Nephron progenitor cell (in vitro differentiated cells): ENCODE measurements around the gene GH2.

Experiments
- DNase-seq: peaks from one replicate; pipeline ENCODE4 v3.0.0; 2021
- H3K27ac Mint-ChIP-seq: 2 replicates; pipeline ENCODE4 v1.8.0; 2021; ENCODE audit warnings: mild to moderate bottlenecking, moderate library complexity, mixed read lengths
- H3K27me3 Mint-ChIP-seq: 2 replicates; pipeline ENCODE4 v1.8.0; 2021; ENCODE audit warnings: mild to moderate bottlenecking, low read depth, mixed read lengths; ENCODE audit not compliant: poor library complexity
- H3K36me3 Mint-ChIP-seq: 2 replicates; pipeline ENCODE4 v1.8.0; 2021; ENCODE audit warnings: low read depth, mixed read lengths
- H3K4me1 Mint-ChIP-seq: 2 replicates; pipeline ENCODE4 v1.8.0; 2021; ENCODE audit warnings: mixed read lengths
- H3K4me3 Mint-ChIP-seq: 2 replicates; pipeline ENCODE4 v1.8.0; 2021; ENCODE audit warnings: mild to moderate bottlenecking, moderate library complexity, mixed read lengths
- H3K9me3 Mint-ChIP-seq: 2 replicates; pipeline ENCODE4 v1.8.0; 2021; ENCODE audit warnings: mild to moderate bottlenecking, moderate library complexity, mixed read lengths
- TF ChIP-seq, protein P1 (sequence below): fragments of 200-600 bp; sonication (generic); IDR thresholded peaks from 2 replicates; pipeline ENCODE4 v1.5.0; 2021; ENCODE audit warnings: antibody characterized with exemption

The GH2 gene

DNA sequence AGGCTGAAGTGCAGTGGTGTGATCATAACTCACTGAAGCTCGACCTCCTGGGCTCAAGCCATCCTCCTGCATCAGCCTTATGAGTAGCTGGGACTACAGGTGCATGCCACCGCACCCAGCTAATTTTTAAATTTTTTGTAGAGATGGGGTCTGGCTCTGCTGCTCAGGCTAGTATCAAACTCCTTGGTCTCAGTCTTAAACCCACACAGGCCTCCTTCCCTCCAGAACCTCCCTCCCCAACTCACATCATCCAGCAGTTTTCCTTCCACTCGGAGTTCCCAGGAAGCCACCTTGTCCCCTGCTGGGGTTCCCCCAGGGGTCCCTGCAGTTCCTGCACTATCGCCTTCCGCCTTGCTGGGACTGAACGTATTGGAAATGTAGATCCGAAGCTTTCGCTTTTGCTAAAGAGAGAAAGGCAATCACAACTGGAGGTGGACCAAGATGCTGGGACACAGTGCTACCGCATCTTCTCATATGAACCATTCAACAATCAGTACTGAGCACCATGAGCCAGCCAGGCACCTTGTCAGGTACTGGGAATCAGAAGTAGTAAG is 46.5 kb downstream of the GH2 start:
- no peak for DNase-seq
- H3K27me3 Mint-ChIP-seq = no peaks in the 10 kb centered on the region
- H3K4me1 Mint-ChIP-seq = peaks cover 24% of the 10 kb centered on the region
- TF ChIP-seq, protein P1, sequence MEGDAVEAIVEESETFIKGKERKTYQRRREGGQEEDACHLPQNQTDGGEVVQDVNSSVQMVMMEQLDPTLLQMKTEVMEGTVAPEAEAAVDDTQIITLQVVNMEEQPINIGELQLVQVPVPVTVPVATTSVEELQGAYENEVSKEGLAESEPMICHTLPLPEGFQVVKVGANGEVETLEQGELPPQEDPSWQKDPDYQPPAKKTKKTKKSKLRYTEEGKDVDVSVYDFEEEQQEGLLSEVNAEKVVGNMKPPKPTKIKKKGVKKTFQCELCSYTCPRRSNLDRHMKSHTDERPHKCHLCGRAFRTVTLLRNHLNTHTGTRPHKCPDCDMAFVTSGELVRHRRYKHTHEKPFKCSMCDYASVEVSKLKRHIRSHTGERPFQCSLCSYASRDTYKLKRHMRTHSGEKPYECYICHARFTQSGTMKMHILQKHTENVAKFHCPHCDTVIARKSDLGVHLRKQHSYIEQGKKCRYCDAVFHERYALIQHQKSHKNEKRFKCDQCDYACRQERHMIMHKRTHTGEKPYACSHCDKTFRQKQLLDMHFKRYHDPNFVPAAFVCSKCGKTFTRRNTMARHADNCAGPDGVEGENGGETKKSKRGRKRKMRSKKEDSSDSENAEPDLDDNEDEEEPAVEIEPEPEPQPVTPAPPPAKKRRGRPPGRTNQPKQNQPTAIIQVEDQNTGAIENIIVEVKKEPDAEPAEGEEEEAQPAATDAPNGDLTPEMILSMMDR = no peak
- peak overlapping the region; percentile 76 for H3K27ac Mint-ChIP-seq
- peaks cover 48% of the 10 kb centered on the region for H3K36me3 Mint-ChIP-seq
- H3K4me3 Mint-ChIP-seq = no peak overlapping the region
- H3K9me3 Mint-ChIP-seq = no peaks in the 10 kb centered on the region

DNA sequence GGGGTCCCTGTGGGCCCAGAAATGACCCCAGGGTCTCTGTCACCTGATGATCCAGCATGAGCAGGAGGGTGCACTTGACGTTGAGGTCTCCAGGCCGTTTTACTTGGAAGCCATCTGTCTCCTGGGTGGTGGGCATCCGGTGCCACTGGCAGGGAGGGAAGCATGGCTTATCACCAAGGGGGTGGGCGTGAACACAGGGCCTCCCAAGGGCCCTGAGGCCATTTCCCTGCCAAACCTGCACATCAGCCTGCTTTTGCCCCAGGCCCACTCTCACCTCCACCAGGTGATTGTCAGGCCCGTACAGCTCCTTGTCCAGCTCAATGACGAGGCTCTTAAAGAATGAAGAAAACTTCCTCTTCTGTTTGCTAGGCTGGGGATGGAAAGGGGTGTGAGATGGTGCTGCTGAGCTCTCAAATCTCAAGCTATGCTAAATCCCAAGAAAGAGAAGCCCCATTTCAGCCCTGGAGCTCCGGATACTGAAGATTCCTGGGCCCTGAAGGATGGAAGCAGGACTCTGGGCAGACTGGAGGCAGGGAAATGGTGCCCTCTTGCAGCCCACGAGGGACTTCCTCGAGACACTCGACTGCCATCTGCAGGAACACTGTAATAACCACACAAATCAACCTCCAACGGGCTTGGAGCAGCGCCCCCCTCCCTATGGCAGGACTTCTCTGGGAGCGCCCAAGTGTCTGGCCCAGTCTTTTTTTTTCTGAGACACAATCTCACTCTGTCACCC is 47.1 kb downstream of the GH2 start:
- peak; percentile 49 for DNase-seq
- TF ChIP-seq, protein P1 = peak; percentile 46
- no peak overlapping the region for H3K4me3 Mint-ChIP-seq
- H3K36me3 Mint-ChIP-seq = peaks cover 55% of the 10 kb centered on the region
- peak overlapping the region; percentile 76 for H3K27ac Mint-ChIP-seq
- H3K9me3 Mint-ChIP-seq = no peaks in the 10 kb centered on the region
- H3K4me1 Mint-ChIP-seq = peaks cover 25% of the 10 kb centered on the region
- no peaks in the 10 kb centered on the region for H3K27me3 Mint-ChIP-seq

DNA sequence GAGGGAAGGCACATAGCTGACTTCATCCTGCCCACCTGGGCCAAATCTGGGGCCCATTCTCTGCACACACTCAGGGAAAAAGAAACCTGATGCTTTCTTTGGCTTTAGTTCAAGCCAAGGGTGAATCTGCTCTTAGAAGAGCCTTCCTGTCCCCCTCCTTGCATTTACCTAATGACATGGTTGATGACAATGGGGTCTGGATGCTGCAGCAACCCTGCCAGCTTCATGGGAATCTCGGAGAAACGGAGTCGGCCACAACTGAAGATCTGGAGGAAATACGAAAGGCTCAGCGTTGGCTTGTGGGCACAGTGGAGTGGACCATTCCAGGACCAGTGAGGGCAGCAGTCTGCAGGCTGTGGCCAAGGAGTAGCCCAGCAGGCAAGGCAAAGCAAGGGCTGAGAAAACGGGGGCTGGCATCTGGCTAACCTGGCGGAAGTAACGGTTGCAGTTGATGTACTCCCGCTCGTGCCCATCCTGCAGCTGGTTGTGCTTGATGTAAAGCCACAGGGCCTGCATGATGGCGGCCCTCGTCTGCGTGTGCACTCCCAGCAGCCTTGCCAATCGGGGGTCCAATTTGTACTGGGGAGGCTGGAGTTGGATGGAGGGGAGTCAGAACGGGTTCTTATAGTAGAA is 47.9 kb downstream of the GH2 start:
- Mint-ChIP-seq H3K27ac (peak overlapping the region; percentile 44), H3K27me3 (no peaks in the 10 kb centered on the region), H3K4me1 (peaks cover 25% of the 10 kb centered on the region), H3K9me3 (no peaks in the 10 kb centered on the region), H3K36me3 (peaks cover 62% of the 10 kb centered on the region), H3K4me3 (no peak overlapping the region)
- no peak for DNase-seq
- TF ChIP-seq, protein P1 = no peak

DNA sequence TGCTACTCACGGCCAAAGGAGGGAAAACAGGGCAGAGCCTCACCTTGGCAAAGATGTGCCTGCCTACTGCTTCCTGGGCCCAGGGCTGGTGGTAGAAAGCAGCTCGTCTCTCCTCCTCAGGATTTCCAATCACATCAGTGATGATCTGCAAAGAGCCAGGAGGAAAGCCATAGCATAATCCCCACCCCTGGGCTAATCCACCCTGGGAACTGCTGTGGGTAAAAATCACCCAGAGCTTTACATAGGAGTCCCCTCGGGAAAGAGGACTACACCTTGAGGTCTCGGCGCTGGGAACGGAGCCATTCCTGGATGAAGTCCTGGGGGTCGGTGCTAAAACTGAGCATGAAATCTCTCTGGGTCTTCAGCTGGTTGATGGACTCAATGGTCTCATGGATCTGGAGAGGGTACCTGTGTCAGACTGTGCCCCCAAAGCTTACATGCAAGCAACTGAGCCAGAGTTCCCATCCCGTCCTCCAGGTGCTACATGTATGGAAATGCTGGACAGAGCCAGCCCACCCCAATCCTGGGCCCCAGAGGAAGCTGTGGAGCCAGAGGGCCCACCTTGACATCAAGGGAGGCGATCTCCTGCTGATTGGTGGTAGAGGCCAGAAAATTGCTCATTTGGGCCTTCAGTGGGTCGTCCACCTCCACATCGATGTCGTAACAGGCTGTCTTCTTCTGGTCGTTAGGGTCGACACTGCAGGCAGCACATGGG is 48.6 kb downstream of the GH2 start:
- no peaks in the 10 kb centered on the region for H3K27me3 Mint-ChIP-seq
- H3K4me3 Mint-ChIP-seq = no peak overlapping the region
- H3K9me3 Mint-ChIP-seq = no peaks in the 10 kb centered on the region
- peaks cover 62% of the 10 kb centered on the region for H3K36me3 Mint-ChIP-seq
- TF ChIP-seq, protein P1 = no peak
- H3K27ac Mint-ChIP-seq = no peak overlapping the region
- DNase-seq = no peak
- peaks cover 25% of the 10 kb centered on the region for H3K4me1 Mint-ChIP-seq

DNA sequence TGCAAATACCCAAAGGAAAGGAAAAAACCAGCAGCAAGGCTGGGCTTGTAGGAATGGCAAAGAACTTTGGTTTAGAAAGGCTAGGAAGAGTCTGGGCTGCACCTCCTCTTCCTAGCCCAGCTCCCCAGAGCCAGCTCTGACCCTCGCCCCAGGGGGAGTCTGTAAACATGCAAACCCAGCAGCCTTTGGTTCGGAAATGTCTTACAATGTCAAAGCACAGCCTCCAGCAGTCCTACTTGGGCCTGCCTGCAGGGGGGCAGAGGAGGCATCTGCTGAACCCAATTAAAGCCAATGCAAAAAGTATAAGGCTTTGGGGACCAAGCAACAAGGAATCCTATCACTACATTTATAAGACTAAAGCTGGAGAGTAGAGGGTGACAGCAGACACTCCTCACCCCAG is 49.3 kb downstream of the GH2 start:
- H3K36me3 Mint-ChIP-seq = peaks cover 62% of the 10 kb centered on the region
- no peak overlapping the region for H3K4me3 Mint-ChIP-seq
- TF ChIP-seq, protein P1 = no peak
- H3K27ac Mint-ChIP-seq = peak overlapping the region; percentile 12
- peaks cover 30% of the 10 kb centered on the region for H3K4me1 Mint-ChIP-seq
- no peaks in the 10 kb centered on the region for H3K27me3 Mint-ChIP-seq
- no peak for DNase-seq
- H3K9me3 Mint-ChIP-seq = no peaks in the 10 kb centered on the region
